GM12891 (cell line): ENCODE results near the gene CGNL1.

Experiments used
- DNase-seq: peaks from one replicate; pipeline ENCODE4 v3.0.0; 2011; ENCODE audit warnings: low spot score; ENCODE audit not compliant: insufficient read length
- FAIRE-seq: peaks from 2 replicates; lab custom pipeline; 2011; peaks lifted over from hg19 to GRCh38; lab: Jason Lieb, UNC
- PAX5 ChIP-seq: IDR thresholded peaks from 2 replicates; pipeline ENCODE4 v1.6.1; 2011; ENCODE audit warnings: low read length, moderate library complexity, mild to moderate bottlenecking; ENCODE audit not compliant: insufficient read depth, severe bottlenecking
- POLR2A ChIP-seq: IDR thresholded peaks from 2 replicates; pipeline ENCODE4 v1.6.1; 2011; ENCODE audit warnings: low read depth, low read length, control low read depth
- POLR2AphosphoS5 ChIP-seq: IDR thresholded peaks from 2 replicates; pipeline ENCODE4 v1.6.1; 2011; ENCODE audit warnings: low read depth, low read length, control low read depth
- POU2F2 ChIP-seq: IDR thresholded peaks from 2 replicates; pipeline ENCODE4 v1.6.1; 2011; ENCODE audit warnings: low read depth, mild to moderate bottlenecking, control low read depth, low read length, moderate library complexity
- SPI1 ChIP-seq: IDR thresholded peaks from 2 replicates; pipeline ENCODE4 v1.6.1; 2011; ENCODE audit warnings: low read depth, low read length, control low read depth
- TAF1 ChIP-seq: IDR thresholded peaks from 2 replicates; pipeline ENCODE4 v1.6.1; 2011; ENCODE audit warnings: low read depth, low read length, control low read depth

Gene CGNL1

GRCh38 chr15:57411945-57412768 is 35.9 kb downstream of the CGNL1 start:
- DNase-seq (no peak), FAIRE-seq (no peak)
- TF ChIP-seq POLR2AphosphoS5: no peak
- TF ChIP-seq POU2F2: no peak
- TF ChIP-seq POLR2A: no peak
- no peak for TF ChIP-seq SPI1
- TF ChIP-seq PAX5: no peak
- no peak for TF ChIP-seq TAF1

GRCh38 chr15:57415602-57416001 is 39.3 kb downstream of the CGNL1 start:
- FAIRE-seq: no peak
- no peak for TF ChIP-seq POLR2A
- TF ChIP-seq SPI1: no peak
- no peak for TF ChIP-seq PAX5
- TF ChIP-seq POU2F2: no peak
- TF ChIP-seq POLR2AphosphoS5: no peak
- TF ChIP-seq TAF1: no peak

GRCh38 chr15:57418635-57419034 is 42.3 kb downstream of the CGNL1 start:
- no peak for FAIRE-seq
- no peak for DNase-seq
- no peak for TF ChIP-seq SPI1
- no peak for TF ChIP-seq POU2F2
- TF ChIP-seq PAX5: no peak
- no peak for TF ChIP-seq POLR2A
- TF ChIP-seq POLR2AphosphoS5: no peak
- TF ChIP-seq TAF1: no peak

More at GRCh38 chr15:57415602-57416001, 39.3 kb downstream of the CGNL1 start:
- DNase-seq: no peak

GRCh38 chr15:57419335-57419734 is 43.0 kb downstream of the CGNL1 start:
- TF ChIP-seq POU2F2 (no peak), TAF1 (no peak), SPI1 (no peak), PAX5 (no peak), POLR2AphosphoS5 (no peak), POLR2A (no peak)
- no peak for FAIRE-seq
- DNase-seq: no peak

- FAIRE-seq (no peak), DNase-seq (no peak)
- TF ChIP-seq SPI1: no peak
- no peak for TF ChIP-seq PAX5
- no peak for TF ChIP-seq POU2F2
- TF ChIP-seq POLR2AphosphoS5: no peak
- no peak for TF ChIP-seq TAF1
- TF ChIP-seq POLR2A: no peak
Observed at GRCh38 chr15:57421110-57421509, 44.8 kb downstream of the CGNL1 start.

- FAIRE-seq (no peak), DNase-seq (no peak)
- TF ChIP-seq POU2F2: no peak
- no peak for TF ChIP-seq TAF1
- no peak for TF ChIP-seq POLR2A
- no peak for TF ChIP-seq POLR2AphosphoS5
- TF ChIP-seq SPI1: no peak
- no peak for TF ChIP-seq PAX5
Observed at GRCh38 chr15:57421551-57421950, 45.2 kb downstream of the CGNL1 start.

- TF ChIP-seq POU2F2: no peak
- TF ChIP-seq PAX5: no peak
- no peak for TF ChIP-seq POLR2AphosphoS5
- no peak for TF ChIP-seq TAF1
- no peak for TF ChIP-seq SPI1
- TF ChIP-seq POLR2A: no peak
- no peak for FAIRE-seq
- no peak for DNase-seq
Observed at GRCh38 chr15:57422113-57422754, 45.9 kb downstream of the CGNL1 start.

- TF ChIP-seq SPI1 (no peak), POU2F2 (no peak), POLR2AphosphoS5 (no peak), TAF1 (no peak), POLR2A (no peak), PAX5 (no peak)
- DNase-seq: no peak
- FAIRE-seq: no peak
Observed at GRCh38 chr15:57423599-57424140, 47.4 kb downstream of the CGNL1 start.

GRCh38 chr15:57424628-57425405 is 48.5 kb downstream of the CGNL1 start:
- FAIRE-seq: no peak
- TF ChIP-seq PAX5: no peak
- TF ChIP-seq TAF1: no peak
- no peak for TF ChIP-seq POU2F2
- no peak for TF ChIP-seq SPI1
- TF ChIP-seq POLR2A: no peak
- no peak for TF ChIP-seq POLR2AphosphoS5
- DNase-seq: no peak
